ENCODE data around the gene LRP1B.

DNA sequence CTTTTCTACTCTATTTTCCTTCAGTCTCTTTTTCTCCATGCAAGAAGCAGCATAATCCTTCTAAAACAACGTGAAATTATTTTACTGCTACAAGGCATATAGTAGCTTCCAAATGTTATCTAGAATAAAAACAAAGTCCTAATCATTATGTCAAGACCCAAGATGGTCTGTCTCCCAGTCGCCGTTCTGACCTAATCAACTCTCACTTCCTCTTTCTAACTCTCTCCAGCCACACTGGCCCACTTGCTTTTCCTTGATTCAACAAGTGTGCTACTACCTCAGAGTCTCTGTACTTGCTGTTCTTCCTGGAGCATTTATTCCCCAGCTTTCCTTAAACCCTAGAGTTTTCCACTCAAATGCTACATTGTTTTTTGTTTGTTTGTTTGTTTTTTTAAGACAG, 1491.2 kb downstream of the LRP1B start:
- TF ChIP-seq POLR2A (IDR thresholded peaks at IDR 0.05): no peak
- TF ChIP-seq CTCF (IDR thresholded peaks at IDR 0.05): no peak

Data from Peyer's patch (tissue), 4 donors.